ENCODE measurements around the gene GP1BA.

GP1BA gene

DNA sequence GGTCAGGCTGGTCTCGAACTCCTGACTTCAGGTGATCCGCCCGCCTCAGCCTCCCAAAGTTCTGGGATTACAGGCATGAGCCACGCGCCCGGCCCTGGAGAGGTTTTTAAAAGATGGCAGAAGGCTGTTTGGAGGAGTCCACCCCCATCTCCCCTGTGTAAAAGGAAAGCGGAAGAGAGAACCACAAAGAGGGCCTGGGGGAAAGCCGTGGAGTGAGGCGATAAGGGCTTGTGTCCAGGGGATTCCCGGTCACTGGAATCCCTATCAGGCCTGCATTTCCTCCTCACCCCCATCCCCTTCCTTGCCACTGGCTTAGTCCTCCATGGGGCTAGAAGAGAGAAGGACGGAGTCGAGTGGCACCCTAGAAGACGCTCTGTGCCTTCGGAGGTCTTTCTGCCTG, at the start of gene GP1BA:
TSS of gene GP1BA (plus strand) at position 315 of the 400 bp plus-strand sequence. CDS start 328 bp downstream, outside the sequence.
- DNase-seq, result no peak

DNA sequence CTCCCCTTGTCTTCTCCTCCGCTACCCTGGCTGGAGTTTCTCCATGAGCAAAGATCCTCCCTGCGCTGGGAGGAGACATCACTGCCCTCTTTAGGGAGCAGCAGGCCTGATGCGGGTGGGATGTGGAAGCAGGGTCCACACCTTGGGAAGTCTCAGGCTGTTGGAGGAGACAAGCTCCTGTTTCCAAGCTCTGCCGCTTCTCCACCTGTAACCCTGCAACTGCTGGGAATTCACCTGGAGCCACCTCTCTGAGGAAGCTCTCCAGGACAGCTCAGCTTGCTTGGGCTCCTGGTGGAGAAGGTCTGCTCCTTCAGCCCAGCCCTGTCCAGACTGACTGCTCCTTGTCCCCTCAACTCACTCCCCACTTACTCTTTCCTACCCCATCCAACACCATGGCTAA, 47.6 kb upstream of the GP1BA start:
- DNase-seq, result no peak

DNA sequence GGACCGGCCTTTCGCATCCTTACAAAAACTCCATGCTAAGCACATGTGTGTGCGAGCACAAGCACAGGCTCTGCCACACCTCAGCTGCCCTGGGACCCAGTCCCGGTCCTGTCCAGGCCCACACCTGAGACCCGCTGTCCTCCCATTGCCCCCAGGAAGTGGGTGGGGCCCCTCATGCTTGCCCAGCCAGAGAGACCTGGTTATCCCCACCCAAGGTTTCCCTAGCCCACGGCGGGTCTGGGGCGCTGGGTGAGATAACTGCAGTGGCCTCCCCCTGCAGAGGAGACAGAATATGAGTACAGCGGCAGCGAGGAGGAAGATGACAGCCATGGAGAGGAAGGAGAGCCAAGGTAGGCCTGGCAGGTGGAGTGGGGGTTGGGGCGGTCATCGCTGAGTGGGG, 45.2 kb upstream of the GP1BA start:
- DNase-seq, result no peak

DNA sequence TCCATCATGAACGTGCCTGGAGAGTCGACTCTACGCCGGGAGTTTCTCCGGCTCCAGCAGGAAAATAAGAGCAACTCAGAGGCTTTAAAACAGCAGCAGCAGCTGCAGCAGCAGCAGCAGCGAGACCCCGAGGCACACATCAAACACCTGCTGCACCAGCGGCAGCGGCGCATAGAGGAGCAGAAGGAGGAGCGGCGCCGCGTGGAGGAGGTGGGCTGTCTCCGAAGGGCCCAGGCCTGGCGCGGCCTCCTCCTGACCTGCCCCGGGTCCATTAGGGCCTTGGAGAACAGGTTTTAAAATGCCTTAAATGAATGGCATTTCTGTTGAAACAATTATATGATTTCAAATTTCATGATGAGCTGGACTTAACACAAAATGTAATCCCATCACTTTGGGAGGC, 44.5 kb upstream of the GP1BA start:
- no peak for DNase-seq

DNA sequence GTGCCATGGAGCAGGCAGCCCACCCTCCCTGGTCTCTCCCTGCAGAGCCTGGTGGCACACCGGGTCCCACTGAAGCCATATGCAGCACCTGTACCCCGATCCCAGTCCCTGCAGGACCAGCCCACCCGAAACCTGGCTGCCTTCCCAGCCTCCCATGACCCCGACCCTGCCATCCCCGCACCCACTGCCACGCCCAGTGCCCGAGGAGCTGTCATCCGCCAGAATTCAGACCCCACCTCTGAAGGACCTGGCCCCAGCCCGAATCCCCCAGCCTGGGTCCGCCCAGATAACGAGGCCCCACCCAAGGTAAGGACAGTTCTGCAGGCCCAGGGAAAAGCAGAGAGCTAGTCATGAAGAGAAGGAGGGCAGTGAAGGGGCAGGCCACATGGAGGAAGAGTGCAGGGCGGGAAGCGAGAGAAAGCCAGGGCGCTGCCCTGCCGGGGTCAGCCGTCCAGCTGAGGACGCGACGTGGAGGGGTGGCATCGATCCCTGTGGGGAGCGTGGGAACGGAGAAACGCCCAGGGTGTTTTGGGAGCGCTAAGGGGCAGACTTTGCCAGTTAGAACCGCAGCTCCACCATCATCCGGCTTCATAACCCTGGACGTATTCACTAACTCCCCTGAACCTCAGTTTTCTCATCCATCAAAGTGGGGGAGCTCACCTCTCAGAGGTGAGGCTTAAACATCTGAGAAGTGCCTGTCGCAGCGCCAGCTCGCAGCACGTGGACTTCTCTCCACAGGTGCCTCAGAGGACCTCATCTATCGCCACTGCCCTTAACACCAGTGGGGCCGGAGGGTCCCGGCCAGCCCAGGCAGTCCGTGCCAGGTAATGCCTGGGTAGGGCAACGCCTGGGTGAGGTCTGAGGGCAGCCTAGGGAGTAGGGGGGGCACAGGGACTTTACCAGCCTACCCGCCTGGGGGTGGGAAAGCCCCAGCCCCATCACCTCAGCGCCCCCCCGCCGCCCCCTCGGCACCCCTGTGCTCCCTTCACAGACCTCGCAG, 40.4 kb upstream of the GP1BA start:
- no peak for DNase-seq

DNA sequence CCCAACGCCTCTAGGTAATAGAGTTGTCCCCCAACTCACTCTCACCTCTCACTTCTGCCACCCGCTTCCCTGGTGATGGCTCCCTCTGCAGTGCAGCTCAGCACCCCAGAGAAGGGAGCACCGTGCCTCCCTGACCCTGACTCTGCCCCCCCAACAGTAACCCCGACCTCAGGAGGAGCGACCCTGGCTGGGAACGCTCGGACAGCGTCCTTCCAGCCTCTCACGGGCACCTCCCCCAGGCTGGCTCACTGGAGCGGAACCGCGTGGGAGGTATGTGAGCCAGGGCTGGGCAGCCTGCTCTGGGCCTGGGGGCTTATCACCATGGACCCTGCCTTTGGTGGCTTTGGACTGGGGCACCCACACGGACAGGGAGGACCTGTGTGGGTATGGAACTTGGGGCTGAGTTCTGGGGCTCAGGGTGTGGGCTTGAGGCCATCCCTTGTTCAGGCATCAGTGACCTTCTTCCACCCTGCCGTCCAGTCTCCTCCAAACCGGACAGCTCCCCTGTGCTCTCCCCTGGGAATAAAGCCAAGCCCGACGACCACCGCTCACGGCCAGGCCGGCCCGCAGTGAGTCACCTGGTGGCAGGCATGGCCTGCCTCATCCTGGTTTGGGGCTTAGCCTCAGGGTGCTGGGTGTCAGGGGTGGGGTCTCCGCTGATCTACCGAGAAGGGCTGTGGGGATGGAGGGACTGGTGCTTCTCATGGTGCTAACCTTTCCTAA, 39.4 kb upstream of the GP1BA start:
- no peak for DNase-seq

DNA sequence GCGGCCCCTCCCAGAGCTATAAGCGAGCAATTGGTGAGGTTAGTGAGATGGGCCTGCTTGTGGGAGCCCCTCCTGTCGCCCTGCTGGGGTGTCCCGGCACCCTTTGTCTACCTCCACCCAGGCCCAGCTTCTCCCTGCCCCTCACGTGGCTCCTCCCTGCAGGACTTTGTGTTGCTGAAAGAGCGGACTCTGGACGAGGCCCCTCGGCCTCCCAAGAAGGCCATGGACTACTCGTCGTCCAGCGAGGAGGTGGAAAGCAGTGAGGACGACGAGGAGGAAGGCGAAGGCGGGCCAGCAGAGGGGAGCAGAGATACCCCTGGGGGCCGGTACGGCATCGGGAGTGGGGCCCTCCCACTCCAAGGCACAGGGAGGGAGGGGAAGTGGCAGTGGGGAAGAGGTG, 38.8 kb upstream of the GP1BA start:
- no peak for DNase-seq

DNA sequence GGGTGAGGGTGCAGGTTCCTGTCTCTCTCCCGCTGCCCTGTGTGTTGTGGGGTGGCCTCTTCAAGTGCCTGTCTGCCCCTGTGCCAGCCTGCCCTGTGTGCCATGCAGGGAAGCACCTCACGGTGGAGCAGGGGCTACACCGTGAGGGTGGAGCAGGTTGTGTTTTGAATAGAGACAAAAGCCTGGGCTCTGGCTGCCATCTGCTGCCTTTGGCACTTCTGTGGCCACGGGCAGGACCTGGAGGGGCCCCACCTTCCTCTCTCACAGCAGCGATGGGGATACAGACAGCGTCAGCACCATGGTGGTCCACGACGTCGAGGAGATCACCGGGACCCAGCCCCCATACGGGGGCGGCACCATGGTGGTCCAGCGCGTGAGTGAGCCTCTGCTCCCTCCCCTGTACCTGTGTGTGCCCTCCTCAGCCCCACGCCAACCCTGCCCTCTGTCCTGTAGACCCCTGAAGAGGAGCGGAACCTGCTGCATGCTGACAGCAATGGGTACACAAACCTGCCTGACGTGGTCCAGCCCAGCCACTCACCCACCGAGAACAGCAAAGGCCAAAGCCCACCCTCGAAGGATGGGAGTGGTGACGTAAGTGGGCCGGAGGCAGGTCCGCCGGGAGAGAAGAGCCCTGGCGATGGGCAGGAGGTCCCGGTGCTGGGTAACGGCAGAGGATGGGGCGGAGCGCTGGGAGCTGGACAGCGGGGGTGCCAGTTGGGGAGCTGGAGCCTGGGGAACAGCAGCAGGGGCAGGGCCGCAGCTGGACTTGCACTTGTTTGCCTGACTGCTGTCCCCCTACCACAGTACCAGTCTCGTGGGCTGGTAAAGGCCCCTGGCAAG, 38.1 kb upstream of the GP1BA start:
- DNase-seq, result peak; percentile 62

DNA sequence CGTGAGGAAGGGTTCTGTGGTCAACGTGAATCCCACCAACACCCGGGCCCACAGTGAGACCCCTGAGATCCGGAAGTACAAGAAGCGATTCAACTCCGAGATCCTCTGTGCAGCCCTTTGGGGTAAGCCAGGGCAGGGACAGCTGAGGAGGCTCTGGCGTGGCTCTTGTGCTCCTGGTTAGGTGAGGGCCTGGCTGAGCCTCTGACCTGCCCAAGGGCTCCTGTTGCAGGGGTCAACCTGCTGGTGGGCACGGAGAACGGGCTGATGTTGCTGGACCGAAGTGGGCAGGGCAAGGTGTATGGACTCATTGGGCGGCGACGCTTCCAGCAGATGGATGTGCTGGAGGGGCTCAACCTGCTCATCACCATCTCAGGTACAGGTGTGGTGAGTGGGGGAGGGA, 37.0 kb upstream of the GP1BA start:
- no peak for DNase-seq

DNA sequence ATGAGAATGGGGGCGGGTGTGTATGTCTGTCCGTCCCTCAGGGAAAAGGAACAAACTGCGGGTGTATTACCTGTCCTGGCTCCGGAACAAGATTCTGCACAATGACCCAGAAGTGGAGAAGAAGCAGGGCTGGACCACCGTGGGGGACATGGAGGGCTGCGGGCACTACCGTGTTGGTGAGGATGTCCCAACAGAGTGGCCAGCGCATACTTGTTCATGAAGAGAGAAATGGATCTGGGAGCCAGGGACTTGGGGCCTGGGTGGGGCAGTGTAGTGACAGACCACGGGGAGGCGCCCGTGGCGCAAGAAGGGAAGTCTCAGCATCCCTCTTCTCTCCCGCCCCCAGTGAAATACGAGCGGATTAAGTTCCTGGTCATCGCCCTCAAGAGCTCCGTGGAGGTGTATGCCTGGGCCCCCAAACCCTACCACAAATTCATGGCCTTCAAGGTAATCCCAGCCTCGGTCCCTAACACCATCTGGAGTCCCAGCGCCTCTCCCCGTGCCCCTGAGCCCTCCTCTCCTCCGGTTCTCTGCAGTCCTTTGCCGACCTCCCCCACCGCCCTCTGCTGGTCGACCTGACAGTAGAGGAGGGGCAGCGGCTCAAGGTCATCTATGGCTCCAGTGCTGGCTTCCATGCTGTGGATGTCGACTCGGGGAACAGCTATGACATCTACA, 36.3 kb upstream of the GP1BA start:
- DNase-seq, result no peak

DNA sequence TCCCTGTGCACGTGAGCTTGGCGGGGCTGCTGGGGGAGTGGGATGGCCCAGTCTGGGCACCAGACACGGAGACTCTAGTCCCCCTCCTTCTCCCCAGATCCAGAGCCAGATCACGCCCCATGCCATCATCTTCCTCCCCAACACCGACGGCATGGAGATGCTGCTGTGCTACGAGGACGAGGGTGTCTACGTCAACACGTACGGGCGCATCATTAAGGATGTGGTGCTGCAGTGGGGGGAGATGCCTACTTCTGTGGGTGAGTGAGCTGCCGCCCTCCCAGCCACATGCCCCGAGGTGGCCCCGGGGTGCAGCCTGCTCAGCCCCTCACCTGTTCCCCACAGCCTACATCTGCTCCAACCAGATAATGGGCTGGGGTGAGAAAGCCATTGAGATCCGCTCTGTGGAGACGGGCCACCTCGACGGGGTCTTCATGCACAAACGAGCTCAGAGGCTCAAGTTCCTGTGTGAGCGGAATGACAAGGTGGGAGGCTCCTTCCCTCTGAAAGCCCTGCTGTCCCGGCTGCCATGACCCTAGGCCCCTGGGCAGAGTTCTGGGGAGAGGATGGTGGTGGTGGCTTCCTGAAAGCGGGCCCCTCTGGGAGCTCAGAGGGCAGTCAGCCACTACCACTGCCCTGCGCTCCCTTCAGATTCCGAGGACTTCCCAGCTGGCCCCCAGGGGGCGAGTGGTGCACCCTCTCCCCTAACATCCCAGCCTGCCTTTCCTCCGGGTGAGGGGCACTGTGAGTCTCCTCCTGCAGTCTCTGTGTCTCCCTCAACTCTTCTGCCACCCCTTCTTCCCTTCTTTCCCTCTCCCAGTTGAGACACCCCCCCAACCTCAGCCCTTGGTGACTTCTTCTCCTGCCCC, 35.5 kb upstream of the GP1BA start:
- DNase-seq, result no peak

DNA sequence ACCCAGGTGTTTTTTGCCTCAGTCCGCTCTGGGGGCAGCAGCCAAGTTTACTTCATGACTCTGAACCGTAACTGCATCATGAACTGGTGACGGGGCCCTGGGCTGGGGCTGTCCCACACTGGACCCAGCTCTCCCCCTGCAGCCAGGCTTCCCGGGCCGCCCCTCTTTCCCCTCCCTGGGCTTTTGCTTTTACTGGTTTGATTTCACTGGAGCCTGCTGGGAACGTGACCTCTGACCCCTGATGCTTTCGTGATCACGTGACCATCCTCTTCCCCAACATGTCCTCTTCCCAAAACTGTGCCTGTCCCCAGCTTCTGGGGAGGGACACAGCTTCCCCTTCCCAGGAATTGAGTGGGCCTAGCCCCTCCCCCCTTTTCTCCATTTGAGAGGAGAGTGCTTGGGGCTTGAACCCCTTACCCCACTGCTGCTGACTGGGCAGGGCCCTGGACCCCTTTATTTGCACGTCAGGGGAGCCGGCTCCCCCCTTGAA, 34.8 kb upstream of the GP1BA start:
- no peak for DNase-seq

DNA sequence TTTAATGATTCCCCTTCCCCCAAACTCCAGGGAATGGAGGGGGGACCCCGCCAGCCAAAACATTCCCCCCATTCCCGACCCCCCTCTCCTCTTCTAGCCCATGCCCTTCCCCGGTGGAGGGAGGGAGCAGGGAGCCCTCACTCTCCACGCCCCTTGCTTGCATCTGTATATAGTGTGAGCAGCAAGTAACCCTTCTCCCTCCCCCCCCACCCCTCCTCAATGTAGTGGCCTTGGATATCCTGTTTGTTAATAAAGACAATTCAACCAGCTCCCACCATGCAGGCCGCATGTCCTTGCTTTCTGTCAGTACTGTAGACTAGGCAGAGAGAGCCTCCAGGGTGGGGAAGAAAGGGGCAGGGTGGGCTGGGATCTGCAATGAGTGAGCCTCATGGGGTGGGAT, 34.3 kb upstream of the GP1BA start:
- DNase-seq, result no peak

DNA sequence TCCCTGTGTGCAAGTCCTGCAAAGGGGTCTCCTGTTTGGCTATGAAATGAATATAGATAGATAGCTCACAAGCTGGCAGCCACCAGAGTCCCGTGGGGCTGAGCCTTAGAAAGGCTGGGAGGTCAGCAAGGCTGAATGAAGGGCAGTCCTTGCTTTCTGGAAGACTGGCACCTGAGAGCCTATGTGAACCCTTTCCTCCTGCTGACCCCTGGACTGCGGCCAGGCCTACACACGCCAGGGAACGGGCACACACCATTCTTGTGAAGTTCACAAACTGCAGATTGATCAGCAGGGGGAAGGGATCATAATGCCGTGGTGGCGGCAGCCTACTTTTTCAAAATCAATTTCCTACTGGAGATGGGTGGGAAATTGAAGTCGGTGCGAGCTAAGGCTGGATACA, 33.7 kb upstream of the GP1BA start:
- no peak for DNase-seq

DNA sequence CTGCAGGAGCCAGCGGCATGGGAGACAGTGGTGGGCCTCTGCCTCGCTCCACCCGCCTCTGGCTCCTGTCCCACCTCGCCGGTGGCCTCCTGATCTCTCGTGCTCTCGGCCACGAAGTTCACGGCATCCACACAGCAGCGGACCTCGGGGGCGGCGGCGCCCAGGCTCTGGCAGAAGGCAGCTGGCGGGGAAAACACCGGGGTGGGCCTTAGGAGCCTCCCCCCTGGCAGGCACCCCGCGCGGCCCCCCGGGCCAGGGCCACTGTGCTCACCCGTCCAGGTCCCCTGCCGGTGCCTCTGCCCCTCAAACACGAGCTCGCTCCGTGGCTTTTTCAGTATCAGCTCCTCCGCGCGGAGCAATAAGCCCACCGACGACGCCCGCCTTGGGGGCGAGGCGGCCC, 33.1 kb upstream of the GP1BA start:
- no peak for DNase-seq

DNA sequence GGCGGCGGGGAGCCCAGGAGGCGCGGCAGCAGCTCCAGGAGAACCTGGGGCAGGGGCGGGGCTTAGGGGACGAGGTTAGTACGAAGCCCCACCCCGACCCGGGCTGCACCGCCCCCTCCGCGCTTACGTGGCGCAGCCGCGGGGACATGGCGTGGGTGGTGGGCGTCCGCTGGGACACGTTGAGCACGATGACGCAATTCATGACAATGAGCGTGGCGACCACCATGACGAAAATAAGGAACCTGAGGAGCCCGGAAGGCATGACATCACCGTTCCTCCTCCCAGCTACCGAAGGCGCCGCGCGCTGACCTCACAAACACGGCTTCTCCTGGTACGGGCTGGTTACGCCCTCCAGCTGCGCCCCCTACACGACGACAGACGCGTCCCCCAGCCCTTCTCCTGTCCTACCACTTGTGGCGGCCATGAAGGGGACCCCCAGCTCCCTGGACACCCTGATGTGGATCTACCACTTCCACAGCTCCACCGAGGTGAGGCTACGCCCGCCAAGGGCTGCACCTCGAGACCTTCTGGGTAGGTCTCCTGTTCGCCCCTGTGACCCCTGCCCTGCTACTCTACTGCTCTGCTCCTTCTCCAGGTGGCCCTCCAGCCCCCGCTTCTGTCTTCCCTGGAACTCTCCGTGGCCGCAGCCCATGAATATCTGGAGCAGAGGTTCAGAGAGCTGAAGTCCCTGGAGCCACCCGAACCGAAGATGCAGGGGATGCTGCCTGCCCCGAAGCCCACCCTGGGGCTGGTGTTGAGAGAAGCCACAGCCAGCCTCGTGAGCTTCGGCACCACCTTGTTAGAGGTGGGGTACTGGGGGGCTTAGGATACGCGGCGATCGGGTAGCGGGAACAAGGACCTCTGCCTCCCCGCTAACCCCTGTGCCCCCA, 32.5 kb upstream of the GP1BA start, which contains the start of gene C17orf107:
TSS of gene C17orf107 (plus strand) at position 196 of the 890 bp plus-strand sequence. CDS start at position 423, 227 bp downstream.
- DNase-seq, result no peak

DNA sequence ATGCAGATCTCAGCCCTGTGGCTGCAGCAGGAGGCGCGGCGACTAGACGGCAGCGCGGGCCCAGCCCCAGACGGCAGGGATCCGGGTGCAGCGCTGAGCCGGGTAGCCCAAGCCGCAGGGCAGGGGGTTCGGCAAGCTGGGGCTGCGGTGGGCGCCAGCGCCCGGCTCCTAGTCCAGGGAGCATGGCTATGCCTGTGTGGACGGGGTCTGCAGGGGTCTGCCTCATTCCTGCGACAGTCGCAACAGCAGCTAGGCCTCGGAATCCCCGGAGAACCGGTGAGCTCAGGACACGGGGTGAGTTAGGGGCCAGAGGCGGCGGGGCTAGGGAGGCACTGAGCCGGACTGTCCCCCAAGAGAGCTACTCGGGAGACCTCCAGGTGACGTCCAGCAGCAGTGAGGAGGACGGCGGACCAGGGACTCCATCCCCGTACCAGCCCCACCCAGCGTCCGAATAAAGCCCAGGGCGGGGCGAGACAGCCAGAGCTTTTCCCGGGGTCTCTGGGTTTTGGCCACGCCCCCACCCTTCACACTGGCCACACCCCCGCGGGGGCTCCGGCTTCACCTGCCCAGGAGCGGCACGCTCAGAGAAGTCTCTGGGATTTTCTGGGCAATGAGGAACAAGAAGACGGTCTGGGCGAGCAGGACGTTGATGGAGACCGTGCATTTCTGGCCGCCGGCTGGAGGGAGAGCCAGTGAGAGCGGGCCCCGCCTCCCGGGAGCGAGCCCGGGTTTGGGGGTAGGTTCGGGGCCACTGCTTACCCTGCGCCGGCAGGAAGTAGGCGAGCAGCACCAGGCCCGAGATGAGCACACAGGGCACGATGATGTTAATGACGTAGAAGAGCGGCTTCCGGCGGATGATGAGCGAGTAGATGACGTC, 31.6 kb upstream of the GP1BA start:
- no peak for DNase-seq

DNA sequence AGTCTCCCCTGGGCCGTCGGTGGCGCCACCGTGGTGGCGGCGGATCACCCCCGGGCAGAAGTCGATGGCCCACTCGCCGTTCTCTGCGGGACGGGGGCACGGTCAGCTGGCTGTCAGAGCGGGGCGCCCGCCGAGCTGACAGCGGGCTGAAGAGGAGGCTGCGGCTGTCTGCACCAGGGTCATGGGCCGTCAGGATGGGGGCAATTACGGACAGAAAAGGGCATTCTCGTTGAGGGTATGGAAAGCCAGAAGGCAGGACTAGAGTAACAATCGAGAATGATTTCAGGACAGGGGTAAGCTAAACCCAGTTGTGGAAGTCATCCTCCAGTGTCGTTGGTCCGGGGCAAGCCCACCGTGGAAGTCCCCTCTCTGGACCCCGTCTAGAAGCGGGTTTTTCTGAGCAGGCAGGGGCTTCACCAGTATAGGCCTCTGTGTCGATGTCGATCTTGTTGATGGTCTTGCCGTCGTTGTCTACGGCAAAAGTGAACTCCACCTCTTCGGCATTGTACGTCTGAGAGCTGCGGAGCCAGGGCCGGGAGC, 30.9 kb upstream of the GP1BA start:
- no peak for DNase-seq

All from NCI-H1694 (cell line).